CD4-positive, alpha-beta T cell treated with Interleukin-17A for 4 hours (primary cell): ENCODE data around the gene CHRM2.

Experiments used
- DNase-seq: peaks from one replicate; pipeline ENCODE4 v3.0.0-alpha.2; 2020; ENCODE audit warnings: mixed read lengths

Gene CHRM2

DNA sequence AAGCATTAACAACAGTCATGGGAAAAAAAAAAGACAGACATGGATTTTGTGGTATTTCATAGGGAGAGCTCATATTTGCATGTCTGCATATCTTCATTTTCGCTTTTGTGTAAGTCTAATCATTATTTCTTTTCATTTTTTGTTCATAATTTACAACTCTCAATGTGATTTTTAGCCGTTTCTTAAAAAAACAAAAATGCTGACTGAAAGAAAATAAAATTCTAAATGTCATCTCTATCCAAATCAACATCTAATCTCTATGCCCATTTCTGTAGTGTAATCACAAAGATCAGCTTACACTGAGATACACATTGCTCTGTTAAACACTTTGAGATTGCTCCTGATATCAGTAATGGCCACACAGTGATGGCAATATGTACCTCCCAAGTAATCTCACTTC is 29.2 kb downstream of the CHRM2 start:
- no peak for DNase-seq

DNA sequence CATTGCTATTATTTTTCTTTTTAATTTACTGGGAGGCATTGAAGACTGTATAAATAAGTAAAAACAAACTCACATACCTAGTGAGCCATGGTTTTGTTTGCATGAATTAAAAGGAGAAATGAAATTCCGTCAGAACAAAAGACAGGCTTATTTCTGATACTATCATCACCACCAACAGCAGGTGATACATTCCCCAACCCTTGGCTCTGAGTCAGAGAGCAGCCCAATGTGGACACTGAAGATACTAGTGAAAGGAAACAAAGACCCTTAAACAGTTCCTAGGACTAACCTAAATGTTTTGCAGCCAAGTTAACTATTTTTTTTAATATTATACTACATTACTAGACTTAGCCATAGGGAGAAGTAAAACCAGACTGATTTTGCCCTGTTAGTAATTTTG is 31.6 kb downstream of the CHRM2 start:
- DNase-seq: no peak

DNA sequence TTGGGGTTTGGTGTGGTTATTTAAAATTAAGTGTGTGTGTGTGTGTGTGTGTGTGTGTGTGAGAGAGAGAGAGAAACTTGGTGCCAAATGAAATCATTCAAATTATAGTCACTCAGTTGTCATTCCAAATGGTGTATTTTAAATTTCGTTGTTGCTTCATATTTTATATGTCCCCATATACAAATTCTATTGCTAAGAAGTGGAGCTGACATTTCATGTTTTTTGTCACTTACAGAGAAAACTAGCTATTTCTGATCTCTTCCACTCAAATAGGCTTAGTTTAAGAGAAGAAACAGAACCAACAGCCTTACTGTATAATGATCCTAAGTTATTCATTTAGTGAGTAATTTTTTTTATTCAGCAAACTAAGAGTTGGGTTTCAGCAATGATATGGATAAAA is 42.3 kb downstream of the CHRM2 start:
- DNase-seq: no peak

DNA sequence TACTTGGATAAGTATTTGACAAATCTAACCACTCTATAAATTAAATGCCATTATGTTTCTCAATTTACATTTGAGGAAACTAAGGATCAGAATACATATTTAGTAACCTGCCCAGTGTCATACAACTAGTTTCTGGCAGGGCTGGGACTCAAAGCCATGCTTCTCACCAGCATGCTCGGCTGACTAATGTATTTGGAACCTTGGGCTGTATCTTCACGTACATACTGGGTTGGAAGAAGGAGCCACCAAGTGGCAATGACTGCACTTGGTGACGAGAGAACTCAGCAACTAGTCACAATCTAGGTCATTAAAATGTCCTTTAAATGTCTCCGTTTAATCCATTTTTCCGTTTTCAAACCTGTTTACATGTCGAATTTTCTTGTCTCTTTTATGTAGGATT is 42.9 kb downstream of the CHRM2 start:
- no peak for DNase-seq

DNA sequence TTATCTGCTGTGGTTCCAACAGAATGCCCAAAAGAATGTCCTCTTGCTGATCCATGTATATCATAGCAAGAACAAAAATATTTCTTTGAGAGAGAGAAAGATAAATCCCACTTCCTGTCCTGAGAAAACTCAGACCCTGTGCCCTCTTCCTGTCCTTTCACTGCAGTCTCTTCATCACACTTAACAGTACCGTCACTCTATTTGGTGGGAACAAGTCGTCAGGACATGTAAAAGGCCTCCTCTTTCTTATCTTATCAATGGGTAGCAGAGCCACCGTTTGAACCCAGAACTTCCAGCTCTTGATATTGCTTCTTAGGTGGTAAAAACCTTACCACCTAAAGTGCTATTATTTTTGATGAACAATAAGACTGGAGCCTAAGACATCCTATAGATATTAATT is 43.9 kb downstream of the CHRM2 start:
- DNase-seq: no peak

- DNase-seq: no peak
These were observed 45.6 kb downstream of the CHRM2 start for GRCh38 chr7:136914016-136914415.

DNA sequence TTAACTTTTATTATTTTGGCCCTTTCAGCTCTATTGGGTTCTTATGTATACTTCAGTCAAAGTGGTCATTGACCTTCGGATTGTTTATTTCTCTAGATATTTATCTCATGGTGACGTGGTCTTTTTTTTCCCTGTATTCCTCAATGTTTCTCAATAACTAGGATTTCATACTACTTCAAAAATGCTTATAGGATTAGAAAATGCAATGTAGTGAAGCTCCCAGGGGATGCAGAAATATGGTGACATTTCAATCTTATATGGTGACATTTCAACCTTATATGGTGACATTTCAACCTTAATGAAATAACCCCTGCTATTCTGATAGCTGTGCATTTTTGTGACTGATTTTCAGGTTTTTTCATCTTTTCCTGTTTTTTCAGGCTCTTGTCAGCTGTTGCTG is 51.4 kb downstream of the CHRM2 start:
- DNase-seq: no peak

GRCh38 chr7:136923111-136923667 is 54.7 kb downstream of the CHRM2 start:
- no peak for DNase-seq

GRCh38 chr7:136925044-136925443 is 56.6 kb downstream of the CHRM2 start:
- DNase-seq: no peak

DNA sequence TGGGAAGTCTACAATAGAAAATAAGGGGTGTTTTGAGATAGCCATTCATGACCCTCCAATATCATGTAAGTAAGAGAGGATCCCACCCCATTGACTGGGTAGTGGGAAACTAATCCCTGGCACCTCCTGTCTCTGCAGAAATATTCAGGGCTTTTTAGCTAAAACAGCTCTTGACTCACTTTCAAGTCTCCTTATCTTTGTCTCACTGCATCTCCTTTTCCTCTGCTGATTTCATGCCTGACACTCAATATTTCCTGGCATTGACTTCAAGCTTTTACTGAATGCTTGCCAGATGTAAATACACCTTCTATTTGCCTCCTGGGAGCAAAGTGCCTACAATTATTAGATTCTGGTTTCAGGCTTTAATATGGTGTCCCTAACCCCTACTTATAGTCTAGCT is 57.1 kb downstream of the CHRM2 start:
- no peak for DNase-seq

GRCh38 chr7:136931169-136931867 is 62.9 kb downstream of the CHRM2 start:
- no peak for DNase-seq

DNA sequence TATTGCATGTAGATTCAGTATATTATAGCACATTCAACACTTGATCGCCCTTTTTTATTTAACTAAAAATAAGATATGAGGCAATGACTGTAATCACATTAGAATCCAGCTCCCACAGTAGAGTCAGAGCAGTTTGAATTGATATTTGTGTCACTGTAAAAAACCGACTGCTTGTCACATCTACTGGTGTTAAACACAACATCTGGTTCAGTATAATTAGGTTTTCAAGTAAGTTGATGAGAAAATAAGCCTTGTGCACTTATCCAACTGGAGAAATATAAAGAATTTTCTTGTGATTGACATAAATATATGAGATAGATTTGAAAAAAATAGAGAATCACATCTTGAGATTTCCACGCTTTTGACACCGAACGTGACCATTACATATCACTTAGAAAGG is 69.0 kb downstream of the CHRM2 start:
- DNase-seq: no peak

- no peak for DNase-seq
These were observed 70.0 kb downstream of the CHRM2 start for GRCh38 chr7:136938476-136938875.

- no peak for DNase-seq
These were observed 71.7 kb downstream of the CHRM2 start for GRCh38 chr7:136940122-136940521.

DNA sequence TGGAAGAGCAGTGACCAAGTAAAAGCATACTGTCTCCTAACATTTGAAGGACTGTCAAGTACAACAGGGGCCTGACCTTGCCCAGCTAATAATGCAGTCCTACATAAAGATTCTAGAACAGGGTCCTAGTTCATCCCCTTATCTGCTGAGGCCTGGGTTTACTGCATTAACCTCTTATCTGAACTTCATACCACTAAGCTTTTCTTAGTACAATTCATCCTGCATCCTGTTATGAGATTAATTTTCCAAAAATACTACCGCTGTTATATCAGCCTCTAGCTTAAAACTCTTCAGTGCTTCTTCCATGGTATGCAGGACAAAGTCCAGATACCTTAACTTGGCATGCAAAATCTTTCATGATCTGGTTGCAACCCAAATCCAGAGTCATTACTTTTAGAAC is 72.5 kb downstream of the CHRM2 start:
- no peak for DNase-seq

GRCh38 chr7:136941816-136942215 is 73.4 kb downstream of the CHRM2 start:
- DNase-seq: no peak

DNA sequence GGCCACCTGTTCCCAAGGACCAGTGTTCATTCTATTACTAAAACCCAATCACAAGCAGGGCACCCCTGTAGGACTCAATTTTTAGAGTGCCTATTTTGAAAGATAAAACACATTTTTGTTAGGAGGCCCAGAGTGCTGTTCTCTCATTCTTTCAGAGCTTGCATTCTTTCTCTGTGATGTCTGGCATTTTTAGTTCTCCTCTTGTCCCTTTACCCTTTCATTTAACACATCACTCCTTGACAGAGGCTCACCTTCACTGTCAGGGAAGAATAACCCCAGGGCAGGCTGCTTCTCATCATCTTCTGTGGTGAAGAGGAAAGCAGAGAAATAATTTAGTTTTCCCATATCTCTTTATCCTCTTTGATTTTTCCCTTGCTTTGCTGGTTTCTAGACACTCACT is 73.9 kb downstream of the CHRM2 start:
- no peak for DNase-seq

DNA sequence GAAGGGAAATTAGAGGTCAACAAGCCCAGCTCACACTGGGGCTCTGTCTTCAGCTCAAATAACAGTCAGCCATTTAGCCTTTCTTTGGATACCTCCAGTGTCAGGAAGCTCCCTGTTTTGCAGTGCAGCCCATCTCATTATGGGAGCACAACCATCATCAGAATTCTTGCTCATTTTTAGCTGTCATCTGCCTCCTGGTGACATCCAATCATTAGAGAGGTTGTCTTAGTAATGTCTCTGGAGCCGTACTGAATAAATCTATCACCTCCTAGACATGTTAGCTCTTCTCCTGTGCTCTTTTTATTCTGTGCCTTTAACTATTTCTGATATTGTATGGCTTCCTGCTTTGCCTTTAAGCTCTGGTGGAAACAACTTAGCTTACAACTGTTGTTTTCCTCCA is 74.5 kb downstream of the CHRM2 start:
- DNase-seq: no peak

DNA sequence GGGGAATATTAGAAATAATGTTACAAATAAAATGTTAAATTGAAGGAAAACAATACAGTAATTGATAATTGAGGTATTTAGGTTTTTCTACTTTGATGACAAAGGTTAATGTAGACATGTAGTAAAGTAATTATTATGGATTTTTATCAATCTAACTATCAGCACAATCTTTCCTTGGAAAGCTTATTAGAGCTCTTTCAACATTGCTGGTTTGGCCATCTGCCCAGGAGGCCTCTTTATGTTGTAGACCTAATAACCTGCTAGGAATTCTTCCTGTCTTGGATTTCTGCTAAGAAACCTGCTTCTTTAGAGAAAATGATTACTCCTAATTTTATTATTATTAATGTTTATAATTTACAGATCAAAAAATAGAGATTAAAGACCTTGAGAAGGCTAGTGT is 78.9 kb downstream of the CHRM2 start:
- no peak for DNase-seq

DNA sequence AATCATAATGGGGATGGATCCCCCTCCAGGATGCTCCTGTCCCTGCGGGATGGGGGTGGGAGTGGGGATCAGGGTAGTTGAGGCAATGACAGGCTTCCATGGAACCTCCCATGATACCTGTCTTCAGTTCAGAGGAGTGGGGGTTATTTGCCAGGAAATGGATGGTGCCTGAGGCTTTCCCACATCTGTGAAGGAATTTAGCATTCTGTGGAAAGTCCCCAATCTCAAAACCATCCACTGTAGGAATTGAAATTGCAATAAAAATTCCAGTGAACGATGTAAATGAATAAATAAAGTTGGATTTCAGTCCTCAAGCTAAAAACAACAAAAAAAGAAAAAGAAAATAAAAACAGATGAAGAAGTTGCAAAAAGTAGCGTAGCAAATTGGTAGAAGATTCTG is 81.9 kb downstream of the CHRM2 start:
- no peak for DNase-seq

GRCh38 chr7:136953386-136953785 is 84.9 kb downstream of the CHRM2 start:
- DNase-seq: no peak

DNA sequence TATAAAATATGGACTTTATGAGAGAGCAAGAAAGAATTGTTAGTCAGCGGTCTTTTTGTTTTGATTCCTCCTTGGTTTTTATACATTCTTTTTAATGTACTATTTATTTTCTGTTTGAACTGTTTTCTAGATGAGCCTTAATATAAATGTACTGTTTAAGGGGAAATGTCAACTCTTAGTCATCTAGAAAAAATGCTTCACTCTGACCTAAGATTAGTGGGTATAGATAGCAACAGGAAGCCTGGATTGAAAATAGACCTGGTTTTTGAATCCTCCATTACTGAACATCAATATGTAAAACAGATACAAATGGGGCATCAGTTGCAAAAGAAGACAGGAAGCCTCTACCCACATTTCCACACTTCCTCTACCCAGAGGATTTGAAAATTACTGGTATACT is 87.8 kb downstream of the CHRM2 start:
- DNase-seq: no peak

- no peak for DNase-seq
These were observed 88.2 kb downstream of the CHRM2 start for GRCh38 chr7:136956671-136957070.

- DNase-seq: no peak
These were observed 88.9 kb downstream of the CHRM2 start for GRCh38 chr7:136957391-136957790.

- no peak for DNase-seq
These were observed 89.6 kb downstream of the CHRM2 start for GRCh38 chr7:136958016-136958415.
